T-helper 17 cell (primary cell): ENCODE data around the gene CACNA1C. TPM values are rescaled to one million over a fixed set of nuclear protein-coding genes. Genes with fewer than 3 reads are reported as not detected.

Experiments
- ATAC-seq: fragments of 150-1000 bp; cut with Tn5 transposase; 2 replicates; pipeline ENCODE4 v1.10.0; 2021; ENCODE audit warnings: mild to moderate bottlenecking, moderate library complexity
- DNase-seq, 3 donors: peaks; one replicate each; pipeline versions ENCODE4 v3.0.0 to v3.0.0-alpha.2; 2020 to 2021
- H3K9me3 ChIP-seq: one replicate; pipeline ENCODE4 v1.7.0; 2013; ENCODE audit warnings: low read length, mild to moderate bottlenecking; ENCODE audit not compliant: control insufficient read depth, poor library complexity, severe bottlenecking
- H3K27ac Mint-ChIP-seq: one replicate; pipeline ENCODE4 v1.8.0; 2022; ENCODE audit warnings: mild to moderate bottlenecking, moderate library complexity, mixed read lengths
- H3K27me3 Mint-ChIP-seq: one replicate; pipeline ENCODE4 v1.8.0; 2022; ENCODE audit warnings: mixed read lengths
- H3K36me3 Mint-ChIP-seq: one replicate; pipeline ENCODE4 v1.8.0; 2022; ENCODE audit warnings: low read depth, mixed read lengths
- H3K4me1 Mint-ChIP-seq: one replicate; pipeline ENCODE4 v1.8.0; 2022; ENCODE audit warnings: mild to moderate bottlenecking, mixed read lengths
- H3K4me3 Mint-ChIP-seq: one replicate; pipeline ENCODE4 v1.8.0; 2022; ENCODE audit warnings: mild to moderate bottlenecking, moderate library complexity, mixed read lengths
- total RNA-seq, 4 donors: library from RNA in 2 of 4; stranded (reverse) in 2 of 4; gene quantifications; one replicate each; pipeline ENCODE4 v1.2.3 and lab custom pipeline; 2022 to 2026

The CACNA1C gene
- total RNA-seq, 2 donors from 2014 or later: 0.02 to 0.18 TPM

DNA sequence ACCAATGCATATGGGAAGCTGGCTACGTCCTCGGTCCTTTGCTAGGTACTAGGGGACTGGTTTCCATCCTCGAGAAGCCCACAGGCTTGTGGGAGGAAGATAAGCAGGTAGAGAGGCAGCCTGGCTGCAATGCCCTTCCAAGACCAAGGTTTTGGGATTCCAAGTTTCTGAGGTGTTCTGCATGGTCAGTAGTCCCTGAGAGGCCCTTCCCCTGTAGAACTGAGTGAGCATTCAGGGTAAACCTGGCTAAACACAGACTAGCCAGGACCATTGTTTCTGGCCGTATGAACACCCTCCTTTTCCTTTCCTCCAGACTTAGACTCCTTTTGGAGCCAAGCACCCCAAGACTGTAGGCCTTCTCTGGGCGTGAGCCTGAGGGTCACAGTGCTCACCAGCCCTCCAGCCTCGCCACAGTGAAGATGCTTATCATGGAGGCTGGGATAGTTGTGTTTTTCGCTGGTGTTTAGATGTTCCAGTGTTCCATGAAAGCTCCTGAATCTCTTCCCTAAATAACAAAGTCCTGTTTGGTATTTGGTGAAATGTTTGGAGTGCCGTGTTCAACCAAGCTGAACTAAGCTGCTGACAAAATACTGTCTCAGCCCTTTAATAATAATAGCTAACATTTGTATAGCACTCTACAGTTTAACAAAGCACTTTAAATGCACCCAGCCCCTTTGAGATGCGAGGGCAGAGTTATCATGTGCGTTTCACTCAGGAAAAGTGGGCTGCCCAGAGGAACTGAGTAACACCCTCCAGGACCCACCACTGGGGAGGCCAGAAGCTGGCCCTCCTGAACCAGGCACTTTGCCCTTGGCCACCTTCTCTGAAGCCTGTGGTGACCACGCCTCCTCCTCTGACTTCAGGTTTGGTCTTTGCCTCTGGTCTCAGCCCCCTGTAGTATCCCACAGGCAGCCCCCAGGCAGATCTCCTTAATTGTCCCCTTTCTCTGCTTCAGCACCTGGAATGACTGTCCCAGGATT lies 284.5 kb downstream of the CACNA1C start:
- Mint-ChIP-seq H3K4me3 (no peak overlapping the region), H3K36me3 (no peaks in the 10 kb centered on the region), H3K27ac (no peak overlapping the region), H3K27me3 (peaks cover 51% of the 10 kb centered on the region), H3K4me1 (no peaks in the 10 kb centered on the region)
- DNase-seq (no peak), ATAC-seq (no peak)
- no peaks in the 10 kb centered on the region for H3K9me3 ChIP-seq

DNA sequence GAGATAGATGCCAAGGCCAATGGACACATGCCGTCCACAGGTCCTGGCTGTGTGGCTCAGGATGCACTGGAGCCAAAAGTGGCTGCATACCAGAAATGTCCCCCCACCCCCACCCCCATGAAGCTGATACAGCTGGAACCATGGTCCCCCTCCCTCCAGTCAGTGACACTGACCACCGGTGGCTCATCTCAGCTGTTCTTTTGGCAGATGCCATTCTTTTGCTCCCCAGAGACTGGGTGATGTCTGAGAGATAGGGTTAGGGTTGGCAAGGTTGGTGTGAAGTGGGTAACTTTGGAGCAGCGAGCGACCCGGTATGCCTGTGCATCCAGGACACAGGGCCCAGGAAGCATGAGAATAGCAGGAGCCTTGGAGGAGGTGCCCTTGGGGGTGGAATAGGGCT lies 285.6 kb downstream of the CACNA1C start:
- Mint-ChIP-seq H3K27ac (no peak overlapping the region), H3K27me3 (peaks cover 55% of the 10 kb centered on the region)
- DNase-seq: no peak

DNA sequence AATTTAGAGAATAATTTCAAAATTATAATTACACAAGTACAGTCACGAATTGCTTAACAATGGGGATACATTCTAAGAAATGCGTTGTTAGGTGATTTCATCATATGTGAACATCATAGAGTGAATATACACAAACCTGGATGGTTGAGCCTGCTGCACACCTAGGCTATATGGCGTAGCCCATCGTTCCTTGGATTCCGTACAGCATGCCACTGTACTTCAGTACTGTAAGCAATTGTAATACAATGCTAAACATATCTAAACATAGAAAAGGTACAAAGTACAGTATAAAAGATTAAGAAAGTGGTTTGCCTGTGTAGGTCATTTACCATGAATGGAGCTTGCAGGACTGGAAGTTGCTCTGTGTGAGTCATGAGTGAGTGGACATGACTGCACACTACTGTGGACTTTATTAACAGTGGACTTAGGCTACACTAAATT lies 286.2 kb downstream of the CACNA1C start:
- DNase-seq: no peak
- no peaks in the 10 kb centered on the region for H3K9me3 ChIP-seq
- no peak for ATAC-seq
- no peaks in the 10 kb centered on the region for H3K36me3 Mint-ChIP-seq
- no peak overlapping the region for H3K4me3 Mint-ChIP-seq
- no peak overlapping the region for H3K27ac Mint-ChIP-seq
- H3K27me3 Mint-ChIP-seq: peaks cover 57% of the 10 kb centered on the region
- H3K4me1 Mint-ChIP-seq: no peaks in the 10 kb centered on the region

More for the DNA sequence above, 285.6 kb downstream of the CACNA1C start:
- no peak overlapping the region for H3K4me3 Mint-ChIP-seq
- no peak for ATAC-seq
- H3K4me1 Mint-ChIP-seq: no peaks in the 10 kb centered on the region
- H3K9me3 ChIP-seq: no peaks in the 10 kb centered on the region
- no peaks in the 10 kb centered on the region for H3K36me3 Mint-ChIP-seq

DNA sequence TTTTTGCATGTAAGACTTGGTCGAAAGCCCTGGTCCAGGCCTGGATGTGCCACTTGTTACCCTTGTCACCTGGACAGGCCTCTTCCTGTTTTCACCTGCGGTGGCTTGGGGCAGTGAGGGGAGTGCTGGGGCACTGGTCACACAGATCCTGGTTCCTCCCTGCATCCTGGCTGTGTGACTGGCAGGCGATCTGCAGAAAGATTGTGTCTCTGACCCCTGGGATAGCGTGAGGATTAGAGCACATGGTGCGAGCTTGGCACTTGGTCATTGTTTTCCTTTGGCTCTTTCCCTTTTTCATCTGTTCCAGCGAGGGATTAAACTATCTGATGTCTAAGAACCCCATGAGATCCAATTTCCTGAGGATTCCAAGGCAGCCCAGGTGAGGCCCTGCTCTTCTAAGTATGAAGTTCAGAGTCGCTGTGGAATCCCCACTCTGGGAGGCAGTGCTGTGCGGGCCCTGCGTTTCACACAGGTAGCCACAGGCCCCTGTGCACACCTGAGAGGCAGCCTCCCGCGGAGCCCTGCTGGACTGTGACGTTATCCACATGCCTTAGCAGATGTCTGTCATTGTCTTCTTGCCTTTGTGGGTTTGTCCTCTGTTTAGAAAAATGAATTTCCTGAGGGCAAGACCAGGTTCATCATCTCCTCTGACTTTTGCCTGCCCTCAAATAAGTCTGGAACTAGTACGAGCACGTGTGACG lies 288.4 kb downstream of the CACNA1C start:
- no peak for ATAC-seq
- no peak overlapping the region for H3K27ac Mint-ChIP-seq
- peaks cover 2% of the 10 kb centered on the region for H3K4me1 Mint-ChIP-seq
- H3K9me3 ChIP-seq: no peaks in the 10 kb centered on the region
- H3K27me3 Mint-ChIP-seq: peaks cover 66% of the 10 kb centered on the region
- no peak overlapping the region for H3K4me3 Mint-ChIP-seq
- DNase-seq: no peak
- peaks cover 3% of the 10 kb centered on the region for H3K36me3 Mint-ChIP-seq

DNA sequence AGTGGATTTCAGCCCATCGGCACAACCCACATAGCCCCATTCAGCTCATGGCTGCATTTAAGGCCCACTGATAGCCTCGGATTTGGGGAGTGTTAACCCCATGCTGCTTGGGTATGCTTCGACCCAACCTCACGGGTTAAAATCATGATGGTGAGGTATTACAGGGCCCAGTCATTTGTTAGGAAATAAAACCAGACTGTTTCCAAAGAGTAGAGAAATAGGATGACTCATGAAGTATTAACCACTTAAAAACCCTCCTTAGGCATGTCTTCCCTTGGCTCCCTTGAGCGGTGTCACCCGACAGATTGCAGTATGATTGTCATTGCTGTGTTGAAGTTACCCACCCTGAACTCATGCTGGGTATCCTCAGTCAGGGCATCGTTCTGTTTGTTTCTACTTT lies 289.1 kb downstream of the CACNA1C start:
- peaks cover 65% of the 10 kb centered on the region for H3K27me3 Mint-ChIP-seq

DNA sequence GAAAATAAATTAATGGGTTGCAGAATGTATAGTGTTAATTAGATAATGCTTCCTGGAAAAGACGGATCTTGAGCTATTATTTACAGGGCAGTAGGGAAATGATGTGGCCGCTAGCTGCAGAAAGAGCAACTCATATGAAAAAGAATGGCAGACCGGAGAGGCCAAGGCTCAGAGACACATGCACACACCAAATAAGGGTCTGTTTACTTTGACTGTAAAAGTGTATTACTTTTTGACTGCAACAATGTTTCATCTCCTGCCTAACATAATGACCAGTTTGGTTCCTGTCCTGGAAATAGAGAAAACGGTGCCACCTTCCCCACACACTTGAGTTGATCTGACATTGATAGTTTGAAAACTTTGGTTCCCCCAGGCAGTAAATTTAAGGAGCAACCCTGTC lies 290.9 kb downstream of the CACNA1C start:
- H3K4me1 Mint-ChIP-seq: peaks cover 2% of the 10 kb centered on the region
- H3K27me3 Mint-ChIP-seq: peaks cover 60% of the 10 kb centered on the region
- peaks cover 3% of the 10 kb centered on the region for H3K36me3 Mint-ChIP-seq

More for the DNA sequence above, 289.1 kb downstream of the CACNA1C start:
- Mint-ChIP-seq H3K4me3 (no peak overlapping the region), H3K4me1 (peaks cover 2% of the 10 kb centered on the region), H3K27ac (no peak overlapping the region), H3K36me3 (peaks cover 3% of the 10 kb centered on the region)
- ATAC-seq: no peak
- no peak for DNase-seq
- no peaks in the 10 kb centered on the region for H3K9me3 ChIP-seq

DNA sequence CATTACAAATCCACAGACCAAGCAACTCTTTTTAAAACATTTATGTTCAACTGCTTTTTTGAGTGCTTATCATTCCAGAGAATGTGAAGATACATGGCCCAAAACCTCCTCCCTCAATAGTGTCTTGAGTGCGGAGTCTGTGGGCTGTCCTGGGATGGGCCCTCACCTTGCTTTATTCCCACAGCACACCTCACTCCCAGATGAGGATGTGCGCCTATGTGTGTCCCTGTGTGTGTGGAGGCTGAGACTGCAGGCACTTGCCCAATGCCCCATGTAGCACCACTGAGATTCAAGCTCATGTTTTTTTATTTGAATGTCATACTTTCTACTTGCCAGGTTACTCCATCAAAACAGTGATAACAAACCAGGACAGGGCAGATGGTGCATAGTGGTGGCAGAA lies 291.7 kb downstream of the CACNA1C start:
- Mint-ChIP-seq H3K27me3 (peaks cover 68% of the 10 kb centered on the region), H3K27ac (no peak overlapping the region), H3K4me1 (peaks cover 2% of the 10 kb centered on the region), H3K36me3 (peaks cover 3% of the 10 kb centered on the region), H3K4me3 (no peak overlapping the region)
- no peak for DNase-seq
- H3K9me3 ChIP-seq: no peaks in the 10 kb centered on the region
- ATAC-seq: no peak

More for the DNA sequence above, 290.9 kb downstream of the CACNA1C start:
- H3K9me3 ChIP-seq: no peaks in the 10 kb centered on the region
- no peak overlapping the region for H3K27ac Mint-ChIP-seq
- ATAC-seq (no peak), DNase-seq (no peak)
- no peak overlapping the region for H3K4me3 Mint-ChIP-seq

DNA sequence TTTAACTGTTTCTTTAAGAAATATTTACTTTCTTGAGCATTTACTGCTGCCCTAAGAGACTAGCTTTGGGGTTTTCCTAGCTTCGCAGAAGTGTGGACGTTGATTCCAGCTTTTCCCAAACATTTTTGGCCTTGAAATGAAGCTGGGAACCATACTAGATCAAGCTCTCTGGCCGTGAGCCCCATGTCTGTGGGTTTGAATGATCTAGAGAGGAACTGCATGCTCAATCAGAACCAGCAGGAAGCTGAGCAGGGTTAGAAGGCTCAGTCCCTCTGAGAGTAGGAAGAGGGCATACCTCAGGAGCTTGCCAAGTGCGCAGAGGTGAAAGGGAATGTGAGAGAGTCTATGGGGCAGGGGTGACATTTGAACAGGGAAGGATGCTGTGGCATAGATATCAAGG lies 292.1 kb downstream of the CACNA1C start:
- Mint-ChIP-seq H3K27me3 (peaks cover 72% of the 10 kb centered on the region), H3K4me1 (peaks cover 2% of the 10 kb centered on the region), H3K36me3 (peaks cover 3% of the 10 kb centered on the region), H3K27ac (no peak overlapping the region), H3K4me3 (no peak overlapping the region)
- no peak for DNase-seq
- no peak for ATAC-seq
- no peaks in the 10 kb centered on the region for H3K9me3 ChIP-seq

DNA sequence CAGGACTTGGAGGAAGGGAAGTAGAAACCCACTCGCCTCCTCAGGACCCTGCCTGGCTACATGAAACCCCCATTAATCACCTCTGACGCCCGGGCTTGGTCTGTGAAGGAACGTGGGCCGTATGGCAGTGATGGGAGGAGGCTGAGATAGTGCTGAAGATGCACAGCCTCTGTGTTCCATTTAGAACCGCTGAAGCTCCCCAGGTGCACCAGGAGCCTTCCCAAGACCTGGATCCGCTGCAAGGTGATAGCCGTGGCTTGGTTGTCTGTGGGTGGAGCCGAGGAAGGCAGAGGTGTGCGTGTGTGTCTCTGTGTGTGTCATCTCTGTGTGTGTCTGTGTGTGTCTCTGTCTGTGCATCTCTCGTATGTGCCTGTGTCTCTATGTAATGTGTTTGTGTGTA lies 293.1 kb downstream of the CACNA1C start:
- peaks cover 80% of the 10 kb centered on the region for H3K27me3 Mint-ChIP-seq
- no peaks in the 10 kb centered on the region for H3K9me3 ChIP-seq
- H3K4me1 Mint-ChIP-seq: peaks cover 2% of the 10 kb centered on the region
- no peak overlapping the region for H3K27ac Mint-ChIP-seq
- ATAC-seq (no peak), DNase-seq (no peak)
- peaks cover 3% of the 10 kb centered on the region for H3K36me3 Mint-ChIP-seq
- no peak overlapping the region for H3K4me3 Mint-ChIP-seq

DNA sequence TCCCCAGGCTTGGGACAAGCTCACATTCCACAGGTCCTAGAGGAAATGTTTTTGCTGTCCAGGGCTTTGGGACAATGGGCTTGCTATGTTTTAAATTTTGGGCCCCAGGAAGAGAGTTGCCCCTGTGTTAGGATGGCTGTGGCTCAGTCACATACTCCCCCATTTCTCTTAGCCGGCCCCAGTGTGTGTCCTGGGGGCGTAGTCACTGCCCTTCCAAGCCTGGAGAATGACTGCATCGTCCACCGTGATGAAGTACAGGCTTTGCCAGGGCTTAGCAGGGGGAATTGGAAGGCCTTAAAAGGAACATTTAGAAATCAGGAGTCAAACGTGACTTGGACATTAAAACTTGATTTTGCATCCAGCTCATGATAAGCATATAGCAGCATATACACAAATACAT lies 293.6 kb downstream of the CACNA1C start:
- Mint-ChIP-seq H3K4me3 (no peak overlapping the region), H3K4me1 (peaks cover 2% of the 10 kb centered on the region), H3K36me3 (peaks cover 3% of the 10 kb centered on the region), H3K27ac (no peak overlapping the region), H3K27me3 (peaks cover 76% of the 10 kb centered on the region)
- ATAC-seq: no peak
- DNase-seq: no peak
- no peaks in the 10 kb centered on the region for H3K9me3 ChIP-seq

DNA sequence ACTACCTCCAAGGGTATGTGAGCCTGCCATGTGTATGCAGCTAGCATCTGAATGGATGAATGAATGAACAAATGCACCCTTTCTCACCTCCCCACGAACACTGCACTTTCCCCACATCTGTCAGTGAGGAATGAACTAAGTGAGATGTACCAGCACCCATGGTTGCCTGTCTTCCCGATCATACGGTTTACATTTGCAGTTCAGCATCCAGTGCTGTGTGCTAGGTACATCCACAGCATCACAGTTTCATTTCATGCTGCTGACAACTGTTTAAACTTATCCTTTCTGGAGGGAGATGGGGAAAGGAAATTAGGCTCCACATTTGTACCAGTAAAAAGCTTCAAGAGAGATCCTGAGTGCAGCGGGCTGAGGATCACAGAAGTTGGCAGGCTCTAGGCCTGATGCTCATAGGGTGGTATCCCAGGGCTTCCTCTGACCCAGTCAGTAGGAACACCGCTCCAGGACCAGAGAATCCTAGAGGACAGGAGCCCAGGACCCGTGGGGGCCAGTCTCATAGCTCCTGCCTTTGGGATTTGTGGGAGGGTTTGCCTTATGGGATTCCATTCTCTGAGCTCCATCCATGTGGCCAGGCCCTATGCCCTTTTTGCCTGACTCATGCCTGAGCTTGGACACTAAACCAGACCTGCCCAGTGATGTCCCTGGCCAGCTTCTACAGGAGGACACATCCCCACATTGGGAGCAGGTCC lies 294.5 kb downstream of the CACNA1C start:
- ATAC-seq (no peak), DNase-seq (no peak)
- Mint-ChIP-seq H3K27ac (no peak overlapping the region), H3K36me3 (peaks cover 3% of the 10 kb centered on the region), H3K4me3 (no peak overlapping the region), H3K27me3 (peaks cover 77% of the 10 kb centered on the region), H3K4me1 (peaks cover 2% of the 10 kb centered on the region)
- no peaks in the 10 kb centered on the region for H3K9me3 ChIP-seq

DNA sequence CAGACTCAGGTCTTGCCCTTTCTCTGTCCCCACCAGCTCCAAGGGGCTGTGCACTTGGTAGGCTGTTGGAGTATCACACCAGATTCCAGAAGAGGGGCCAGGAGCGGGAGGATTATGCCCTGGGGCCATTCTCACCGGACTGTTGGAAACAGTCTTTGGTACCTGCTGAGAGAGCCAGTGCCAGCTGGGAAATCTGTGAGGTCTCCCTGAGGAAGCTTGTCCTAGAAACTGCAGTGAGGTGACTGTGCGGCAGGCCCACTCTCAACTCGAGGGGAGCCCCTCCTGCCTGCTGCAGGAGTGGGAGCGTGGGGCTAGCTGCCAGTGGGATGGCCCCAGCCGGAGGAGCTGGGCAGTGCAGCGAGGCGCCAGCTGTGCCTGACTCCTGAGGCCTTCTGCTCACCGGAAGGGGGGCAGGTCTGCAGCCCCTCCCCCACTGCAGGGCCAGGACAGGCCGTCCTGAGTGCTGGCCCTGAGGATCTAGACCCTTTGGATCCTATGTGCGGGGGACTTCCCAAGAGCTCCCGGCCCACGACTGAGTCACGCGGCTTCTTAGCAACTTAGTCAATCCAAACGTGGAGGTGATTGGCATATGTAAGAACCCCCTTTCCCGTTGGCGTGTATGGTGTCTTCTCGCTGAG lies 295.2 kb downstream of the CACNA1C start:
- peaks cover 3% of the 10 kb centered on the region for H3K36me3 Mint-ChIP-seq
- DNase-seq (no peak), ATAC-seq (no peak)
- H3K4me1 Mint-ChIP-seq: peaks cover 6% of the 10 kb centered on the region
- no peak overlapping the region for H3K4me3 Mint-ChIP-seq
- H3K27me3 Mint-ChIP-seq: peaks cover 78% of the 10 kb centered on the region
- H3K27ac Mint-ChIP-seq: no peak overlapping the region
- no peaks in the 10 kb centered on the region for H3K9me3 ChIP-seq

DNA sequence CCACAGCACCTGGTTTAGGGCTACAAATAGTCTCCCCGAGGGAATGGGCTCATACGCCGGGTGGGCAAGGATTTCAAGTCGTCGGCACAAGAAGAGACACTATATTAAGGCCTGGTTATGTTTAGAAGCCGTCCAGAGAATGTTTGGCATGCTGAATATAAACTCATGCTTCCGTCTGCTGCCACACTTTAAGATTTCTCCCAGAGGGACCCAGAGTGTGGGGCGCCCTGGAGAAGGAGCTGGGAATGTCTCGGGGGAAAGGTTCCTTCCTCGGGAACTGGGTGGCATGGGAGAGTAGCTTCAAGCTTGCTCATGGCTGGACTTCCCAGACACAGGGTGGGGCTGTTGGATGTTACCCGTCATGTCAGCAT lies 295.7 kb downstream of the CACNA1C start:
- no peak for ATAC-seq
- H3K4me3 Mint-ChIP-seq: no peak overlapping the region
- H3K4me1 Mint-ChIP-seq: peaks cover 6% of the 10 kb centered on the region
- H3K9me3 ChIP-seq: no peaks in the 10 kb centered on the region
- DNase-seq: no peak
- peaks cover 80% of the 10 kb centered on the region for H3K27me3 Mint-ChIP-seq
- H3K27ac Mint-ChIP-seq: no peak overlapping the region
- peaks cover 3% of the 10 kb centered on the region for H3K36me3 Mint-ChIP-seq
